ENCODE results near the gene MIPEP.

DNA sequence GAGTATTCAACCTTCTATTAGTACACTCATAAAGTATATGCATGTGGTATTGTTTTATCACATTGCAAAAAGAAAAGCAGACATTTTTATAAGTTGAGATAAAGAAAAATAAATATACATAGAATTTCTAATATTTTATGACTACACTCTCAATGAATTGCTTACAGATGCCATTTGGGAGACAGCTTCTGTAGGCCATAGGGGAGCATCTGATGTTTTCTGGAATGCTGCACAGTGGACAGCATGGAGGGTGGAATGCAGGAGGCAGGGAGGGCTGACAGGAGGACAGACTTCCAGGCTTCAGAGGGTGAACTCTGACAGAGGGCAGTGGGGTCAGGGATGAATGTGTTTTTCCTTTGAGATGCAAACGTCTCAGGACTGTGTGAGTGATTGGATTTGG is 45.8 kb downstream of the MIPEP start:
- TF ChIP-seq, protein P1, sequence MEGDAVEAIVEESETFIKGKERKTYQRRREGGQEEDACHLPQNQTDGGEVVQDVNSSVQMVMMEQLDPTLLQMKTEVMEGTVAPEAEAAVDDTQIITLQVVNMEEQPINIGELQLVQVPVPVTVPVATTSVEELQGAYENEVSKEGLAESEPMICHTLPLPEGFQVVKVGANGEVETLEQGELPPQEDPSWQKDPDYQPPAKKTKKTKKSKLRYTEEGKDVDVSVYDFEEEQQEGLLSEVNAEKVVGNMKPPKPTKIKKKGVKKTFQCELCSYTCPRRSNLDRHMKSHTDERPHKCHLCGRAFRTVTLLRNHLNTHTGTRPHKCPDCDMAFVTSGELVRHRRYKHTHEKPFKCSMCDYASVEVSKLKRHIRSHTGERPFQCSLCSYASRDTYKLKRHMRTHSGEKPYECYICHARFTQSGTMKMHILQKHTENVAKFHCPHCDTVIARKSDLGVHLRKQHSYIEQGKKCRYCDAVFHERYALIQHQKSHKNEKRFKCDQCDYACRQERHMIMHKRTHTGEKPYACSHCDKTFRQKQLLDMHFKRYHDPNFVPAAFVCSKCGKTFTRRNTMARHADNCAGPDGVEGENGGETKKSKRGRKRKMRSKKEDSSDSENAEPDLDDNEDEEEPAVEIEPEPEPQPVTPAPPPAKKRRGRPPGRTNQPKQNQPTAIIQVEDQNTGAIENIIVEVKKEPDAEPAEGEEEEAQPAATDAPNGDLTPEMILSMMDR (IDR thresholded peaks at IDR 0.05; ENCODE audit: low read depth, low read length): no peak
- no peak for TF ChIP-seq EZH2phosphoT487 (IDR thresholded peaks at IDR 0.05; ENCODE audit: low read depth)
